Measurements from ENCODE around the gene PABPC5.

The PABPC5 gene

GRCh38 chrX:91434351-91435168 lies at the start of gene PABPC5:
TSS of gene PABPC5 (plus strand) at chrX:91434839. CDS start at chrX:91435578, 739 bp downstream.
- no peak for DNase-seq

GRCh38 chrX:91389026-91389425 lies 45.6 kb upstream of the PABPC5 start:
- no peak for DNase-seq

- no peak for DNase-seq
Observed at GRCh38 chrX:91414713-91415112, 19.9 kb upstream of the PABPC5 start.

GRCh38 chrX:91435395-91435794 lies 756 bp downstream of the PABPC5 start:
- no peak for DNase-seq
